Islet precursor cell (in vitro differentiated cells): ENCODE data around the gene CWC22.
"Not testable (repeated sequence)": the region's sequence is repeated elsewhere in the genome, so short reads cannot be mapped to it uniquely, and the experiment has no call there.

Source experiments
- DNase-seq: peaks from one replicate; pipeline ENCODE4 v3.0.0-alpha.2; 2018

CWC22 gene

GRCh38 chr2:179949438-179949837, 57.7 kb downstream of the CWC22 start:
- DNase-seq: no peak

GRCh38 chr2:179948058-179948457, 59.0 kb downstream of the CWC22 start:
- DNase-seq: no peak

GRCh38 chr2:179946810-179947615, 60.1 kb downstream of the CWC22 start:
- DNase-seq: no peak

GRCh38 chr2:179946346-179946745, 60.8 kb downstream of the CWC22 start:
- DNase-seq: no peak

GRCh38 chr2:179939259-179939658, 67.8 kb downstream of the CWC22 start:
- no peak for DNase-seq

- DNase-seq: no peak
These were observed 69.1 kb downstream of the CWC22 start for GRCh38 chr2:179938026-179938425.

- DNase-seq: peak; percentile 73
These were observed 70.4 kb downstream of the CWC22 start for GRCh38 chr2:179936654-179937053.

- DNase-seq: no peak
These were observed 71.0 kb downstream of the CWC22 start for GRCh38 chr2:179936141-179936540.

- DNase-seq: no peak
These were observed 74.3 kb downstream of the CWC22 start for GRCh38 chr2:179932786-179933185.

GRCh38 chr2:179931502-179931901, 75.6 kb downstream of the CWC22 start:
- DNase-seq: no peak

GRCh38 chr2:179929997-179930396, 77.1 kb downstream of the CWC22 start:
- DNase-seq: not testable (repeated sequence)

- DNase-seq: no peak
These were observed 80.1 kb downstream of the CWC22 start for GRCh38 chr2:179927041-179927440.

- DNase-seq: no peak
These were observed 81.4 kb downstream of the CWC22 start for GRCh38 chr2:179925713-179926112.

- no peak for DNase-seq
These were observed 89.8 kb downstream of the CWC22 start for GRCh38 chr2:179917272-179917671.

GRCh38 chr2:179915395-179915992, 91.6 kb downstream of the CWC22 start:
- no peak for DNase-seq

GRCh38 chr2:179913809-179914208, 93.3 kb downstream of the CWC22 start:
- no peak for DNase-seq

- no peak for DNase-seq
These were observed 95.5 kb downstream of the CWC22 start for GRCh38 chr2:179911569-179911968.

- no peak for DNase-seq
These were observed 96.4 kb downstream of the CWC22 start for GRCh38 chr2:179910735-179911113.

GRCh38 chr2:179909845-179910734, 97.0 kb downstream of the CWC22 start:
- DNase-seq: no peak

GRCh38 chr2:179900655-179901054, 106.4 kb downstream of the CWC22 start:
- DNase-seq: no peak

GRCh38 chr2:179899666-179900065, 107.4 kb downstream of the CWC22 start:
- DNase-seq: no peak

GRCh38 chr2:179898873-179899272, 108.2 kb downstream of the CWC22 start:
- peak; percentile 72 for DNase-seq
